ENCODE measurements around the gene SGCE. TPM values are rescaled to one million over a fixed set of nuclear protein-coding genes. Genes with fewer than 3 reads are reported as not detected.
A peak's percentile ranks its signal among the peaks of the same experiment; 100 is the strongest.

Gene SGCE
- total RNA-seq, 1 donor from 2014 or later, result 51.3 TPM

DNA sequence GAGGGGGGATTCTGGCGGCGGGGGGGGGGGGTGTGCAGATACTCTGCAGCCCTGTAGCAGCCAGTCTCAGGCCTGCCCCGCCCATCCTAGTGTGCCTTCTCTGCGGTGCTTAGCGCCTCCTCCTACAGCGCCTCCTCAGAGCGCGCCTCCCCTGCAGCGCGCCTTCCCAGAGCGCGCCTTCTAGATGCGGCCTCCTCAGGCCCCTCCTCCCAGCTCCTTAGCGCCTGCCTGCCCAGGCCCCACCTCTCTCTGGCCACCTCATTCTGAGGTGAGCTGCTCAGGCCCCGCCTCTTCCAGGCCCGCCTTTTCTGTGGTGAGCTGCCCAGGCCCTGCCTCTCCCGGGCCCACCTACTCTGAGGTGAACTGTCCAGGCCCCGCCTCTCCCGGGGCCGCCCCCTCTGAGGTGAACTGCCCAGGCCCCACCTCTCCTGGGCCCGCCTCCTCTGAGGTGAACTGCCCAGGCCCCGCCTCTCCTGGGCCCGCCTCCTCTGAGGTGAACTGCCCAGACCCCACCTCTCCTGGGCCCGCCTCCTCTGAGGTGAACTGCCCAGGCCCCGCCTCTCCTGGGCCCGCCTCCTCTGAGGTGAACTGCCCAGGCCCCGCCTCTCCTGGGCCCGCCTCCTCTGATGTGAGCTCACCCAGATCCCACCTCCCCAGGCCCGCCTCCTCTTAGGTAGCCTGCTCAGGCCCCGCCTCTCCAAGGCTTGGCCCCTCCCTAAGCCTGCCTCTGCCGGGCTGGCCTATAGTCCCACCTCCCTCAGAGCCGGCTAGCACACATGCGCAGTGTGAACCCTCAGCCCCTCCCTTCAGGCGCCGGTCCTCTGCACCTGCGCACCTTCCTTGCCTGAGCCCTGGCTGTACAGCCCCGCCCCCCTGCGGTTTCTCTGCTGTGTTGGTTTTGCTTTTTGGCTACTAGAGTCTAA is 2.1 kb upstream of the SGCE start:
- Mint-ChIP-seq H3K9me3 (no peaks in the 10 kb centered on the region), H3K27ac (no peak overlapping the region), H3K4me3 (peak overlapping the region; percentile 85), H3K36me3 (peaks cover under 1% of the 10 kb centered on the region), H3K27me3 (ENCODE audit: low read depth) (no peaks in the 10 kb centered on the region), H3K4me1 (peaks cover 10% of the 10 kb centered on the region)
- DNase-seq (ENCODE audit: low spot score in 2 of 2, unreplicated experiment in 2 of 2), result peak; percentile 89 to 93
- TF ChIP-seq, protein P1, sequence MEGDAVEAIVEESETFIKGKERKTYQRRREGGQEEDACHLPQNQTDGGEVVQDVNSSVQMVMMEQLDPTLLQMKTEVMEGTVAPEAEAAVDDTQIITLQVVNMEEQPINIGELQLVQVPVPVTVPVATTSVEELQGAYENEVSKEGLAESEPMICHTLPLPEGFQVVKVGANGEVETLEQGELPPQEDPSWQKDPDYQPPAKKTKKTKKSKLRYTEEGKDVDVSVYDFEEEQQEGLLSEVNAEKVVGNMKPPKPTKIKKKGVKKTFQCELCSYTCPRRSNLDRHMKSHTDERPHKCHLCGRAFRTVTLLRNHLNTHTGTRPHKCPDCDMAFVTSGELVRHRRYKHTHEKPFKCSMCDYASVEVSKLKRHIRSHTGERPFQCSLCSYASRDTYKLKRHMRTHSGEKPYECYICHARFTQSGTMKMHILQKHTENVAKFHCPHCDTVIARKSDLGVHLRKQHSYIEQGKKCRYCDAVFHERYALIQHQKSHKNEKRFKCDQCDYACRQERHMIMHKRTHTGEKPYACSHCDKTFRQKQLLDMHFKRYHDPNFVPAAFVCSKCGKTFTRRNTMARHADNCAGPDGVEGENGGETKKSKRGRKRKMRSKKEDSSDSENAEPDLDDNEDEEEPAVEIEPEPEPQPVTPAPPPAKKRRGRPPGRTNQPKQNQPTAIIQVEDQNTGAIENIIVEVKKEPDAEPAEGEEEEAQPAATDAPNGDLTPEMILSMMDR (IDR thresholded peaks at IDR 0.05; ENCODE audit: unreplicated experiment), result no peak

DNA sequence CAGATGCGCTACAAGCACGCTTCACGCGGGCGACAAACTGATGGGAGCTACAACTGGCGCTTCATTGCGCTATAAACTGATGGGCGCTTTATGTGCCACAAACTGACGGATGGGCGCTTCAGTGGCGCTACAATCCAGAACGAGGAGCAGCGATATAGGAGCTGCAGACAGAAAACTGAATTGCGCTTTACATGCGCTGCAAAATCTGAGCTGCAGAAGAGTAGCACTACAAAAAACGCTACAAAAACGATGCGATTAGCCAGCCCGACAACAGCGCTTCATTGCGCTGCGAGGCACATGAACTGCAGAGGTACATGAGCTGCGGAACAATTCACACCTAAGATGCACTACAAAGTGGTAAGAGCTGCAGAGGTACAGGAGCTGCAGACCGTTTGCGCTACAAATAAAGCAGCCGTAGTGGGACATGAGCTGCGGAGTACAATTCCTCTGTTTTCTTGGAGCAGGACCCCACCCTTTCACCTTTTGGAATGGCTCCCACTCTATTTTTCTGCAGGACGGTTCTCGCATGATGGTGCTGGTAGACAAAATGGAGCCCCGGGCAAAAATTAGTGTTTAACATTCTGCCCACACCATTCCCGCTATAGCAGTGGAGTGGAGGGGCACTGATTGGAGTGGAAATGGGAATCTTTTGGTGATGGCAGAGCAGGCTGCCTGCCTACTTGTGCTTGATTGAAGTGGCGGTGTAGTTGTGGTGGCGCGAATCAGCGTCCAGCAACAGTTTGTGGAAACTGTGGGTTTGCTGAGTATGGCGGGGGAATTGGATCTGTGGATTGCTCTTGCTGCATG is 1.2 kb upstream of the SGCE start:
- H3K27me3 Mint-ChIP-seq (ENCODE audit: low read depth), result no peaks in the 10 kb centered on the region
- TF ChIP-seq, protein P1 (IDR thresholded peaks at IDR 0.05; ENCODE audit: unreplicated experiment), result no peak
- DNase-seq (ENCODE audit: low spot score in 2 of 2, unreplicated experiment in 2 of 2), result no peak

DNA sequence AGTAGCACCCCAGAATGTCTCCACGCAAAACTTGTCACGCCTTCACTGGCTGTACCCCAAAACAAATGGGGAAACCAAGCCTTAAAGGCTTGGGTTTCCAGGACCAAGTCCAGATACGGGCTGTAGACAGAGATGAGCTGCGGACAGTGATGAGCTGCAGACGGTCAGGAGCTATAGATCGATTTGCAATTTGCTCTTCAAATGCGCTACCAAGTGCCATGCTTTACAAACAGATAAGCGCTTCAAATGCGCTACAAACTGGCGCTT is 658 bp upstream of the SGCE start:
- Mint-ChIP-seq H3K4me1 (peaks cover 17% of the 10 kb centered on the region), H3K36me3 (no peaks in the 10 kb centered on the region), H3K27ac (peak overlapping the region; percentile 95), H3K27me3 (ENCODE audit: low read depth) (no peaks in the 10 kb centered on the region), H3K4me3 (peak overlapping the region; percentile 85), H3K9me3 (no peaks in the 10 kb centered on the region)
- TF ChIP-seq, protein P1 (IDR thresholded peaks at IDR 0.05; ENCODE audit: unreplicated experiment), result no peak
- no peak for DNase-seq (ENCODE audit: low spot score in 2 of 2, unreplicated experiment in 2 of 2)

More for the DNA sequence above, 1.2 kb upstream of the SGCE start:
- Mint-ChIP-seq H3K27ac (peak overlapping the region; percentile 95), H3K4me1 (peaks cover 13% of the 10 kb centered on the region), H3K9me3 (no peaks in the 10 kb centered on the region), H3K36me3 (no peaks in the 10 kb centered on the region), H3K4me3 (peak overlapping the region; percentile 85)

DNA sequence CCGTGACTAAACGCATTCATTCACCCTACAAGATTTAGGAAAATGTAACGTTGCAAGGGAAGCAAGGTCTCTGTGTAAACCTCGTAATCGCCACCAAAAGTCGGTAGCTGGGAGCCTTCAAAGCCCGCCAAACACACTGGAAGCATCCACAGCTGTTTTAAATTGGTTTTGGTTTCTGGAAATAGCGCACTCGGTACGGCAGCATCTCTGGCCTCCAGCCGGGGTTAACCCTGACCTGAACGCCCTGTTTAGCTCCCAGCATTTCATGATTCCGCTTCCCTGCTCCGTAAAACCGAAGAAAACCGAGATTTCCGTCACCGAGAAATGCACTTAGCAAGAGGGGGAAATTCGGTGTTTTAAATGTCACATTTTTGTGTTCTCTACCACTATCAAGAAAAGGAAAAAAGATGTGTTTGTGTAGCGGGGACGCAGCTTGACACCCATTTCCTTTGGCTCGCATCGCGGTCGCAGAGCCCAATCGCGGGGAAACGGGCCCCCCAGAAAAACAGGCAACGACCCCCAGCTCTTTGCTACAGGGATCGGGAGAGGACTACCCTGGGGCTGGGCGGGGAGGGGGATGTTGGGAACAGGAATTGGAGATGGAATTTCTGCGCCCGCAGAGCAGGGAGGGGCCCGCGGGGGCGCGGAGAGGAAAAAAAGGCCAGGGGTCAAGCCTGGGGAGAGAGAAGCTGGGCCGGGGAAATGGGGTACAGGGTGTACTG is 646 bp downstream of the SGCE start:
- Mint-ChIP-seq H3K27ac (peak overlapping the region; percentile 86), H3K27me3 (ENCODE audit: low read depth) (no peaks in the 10 kb centered on the region), H3K4me3 (peak overlapping the region; percentile 85), H3K9me3 (no peaks in the 10 kb centered on the region), H3K36me3 (no peaks in the 10 kb centered on the region), H3K4me1 (peaks cover 27% of the 10 kb centered on the region)
- TF ChIP-seq, protein P1 (IDR thresholded peaks at IDR 0.05; ENCODE audit: unreplicated experiment), result no peak
- DNase-seq (ENCODE audit: low spot score in 2 of 2, unreplicated experiment in 2 of 2), result peak in 1 of 2 experiments; percentile 48

DNA sequence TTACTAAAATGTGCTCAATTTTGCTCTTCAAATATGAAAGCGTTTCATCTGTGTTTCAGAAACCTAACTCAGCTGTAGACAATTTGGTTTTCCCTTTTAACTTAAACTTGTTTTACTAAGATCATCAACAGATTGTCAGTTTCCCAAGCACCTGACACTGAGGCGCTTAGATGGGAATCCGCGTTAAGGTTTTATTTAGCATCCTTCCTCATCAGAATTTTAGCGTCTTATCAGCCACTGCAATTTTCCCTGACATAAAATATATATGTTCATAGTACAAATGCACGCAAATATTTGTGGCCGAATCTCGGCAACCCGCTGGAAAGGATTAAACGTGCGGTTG is 1.2 kb downstream of the SGCE start:
- Mint-ChIP-seq H3K36me3 (no peaks in the 10 kb centered on the region), H3K27me3 (ENCODE audit: low read depth) (no peaks in the 10 kb centered on the region), H3K4me1 (peaks cover 31% of the 10 kb centered on the region), H3K27ac (peak overlapping the region; percentile 86), H3K4me3 (peak overlapping the region; percentile 85), H3K9me3 (no peaks in the 10 kb centered on the region)
- no peak for DNase-seq (ENCODE audit: low spot score in 2 of 2, unreplicated experiment in 2 of 2)
- TF ChIP-seq, protein P1 (IDR thresholded peaks at IDR 0.05; ENCODE audit: unreplicated experiment), result no peak

Data from mesothelial cell of epicardium (in vitro differentiated cells).